OCI-LY7 (cell line): Measurements from ENCODE around the gene KRT23. TPM values are rescaled to one million over a fixed set of nuclear protein-coding genes. Genes with fewer than 3 reads are reported as not detected.
A peak's percentile ranks its signal among the peaks of the same experiment; 100 is the strongest.

Experiments
- BruUV-seq: library from RNA; stranded (reverse); fragments of 400-500 nt; replicated peaks from 2 replicates; lab custom pipeline; 2021; lab: Mats Ljungman, UMichigan
- CTCF ChIA-PET: fragments of 300-600 bp; sonication (Branson Sonifier 250); formaldehyde crosslinking; loops from one replicate; lab custom pipeline; 2022; ENCODE audit warnings: antibody characterized with exemption; ENCODE audit not compliant: unreplicated experiment; lab: Charles Lee
- POLR2A ChIA-PET: fragments of 300-600 bp; sonication (Branson Sonifier 250); formaldehyde crosslinking; loops from one replicate; lab custom pipeline; 2022; ENCODE audit warnings: antibody characterized with exemption; lab: Charles Lee
- DNase-seq: peaks from one replicate; pipeline ENCODE4 v3.0.0-alpha.2; 2015; ENCODE audit warnings: low spot score
- H2AFZ ChIP-seq: fragments of 200-600 bp; sonication (generic), shearing (Covaris generic); 2 replicates; pipeline ENCODE4 v1.6.1; 2014; ENCODE audit warnings: mild to moderate bottlenecking, antibody characterized with exemption, low read length, moderate library complexity
- H3K27ac ChIP-seq: fragments of 200-600 bp; sonication (generic); 2 replicates; pipeline ENCODE4 v1.5.1; 2014; ENCODE audit warnings: mixed run types, low read depth, mild to moderate bottlenecking, moderate library complexity, low read length, inconsistent platforms; ENCODE audit not compliant: poor library complexity, severe bottlenecking
- H3K36me3 ChIP-seq: fragments of 200-600 bp; sonication (generic); 2 replicates; pipeline ENCODE4 v1.6.1; 2014; ENCODE audit warnings: mild to moderate bottlenecking, antibody characterized with exemption, low read length, moderate library complexity, mixed read lengths; ENCODE audit not compliant: insufficient read depth
- H3K4me1 ChIP-seq: fragments of 200-600 bp; sonication (generic); 2 replicates; pipeline ENCODE4 v1.5.1; 2014; ENCODE audit warnings: mild to moderate bottlenecking, low read length; ENCODE audit not compliant: insufficient read depth, poor library complexity, severe bottlenecking
- H3K4me2 ChIP-seq: fragments of 200-600 bp; sonication (generic); 2 replicates; pipeline ENCODE4 v1.6.1; 2014; ENCODE audit warnings: mild to moderate bottlenecking, low read length
- H3K4me3 ChIP-seq: fragments of 200-600 bp; sonication (generic); 2 replicates; pipeline ENCODE4 v1.5.1; 2014; ENCODE audit warnings: mild to moderate bottlenecking, low read depth, low read length; ENCODE audit not compliant: poor library complexity, severe bottlenecking
- H3K79me2 ChIP-seq: fragments of 200-600 bp; sonication (generic); 2 replicates; pipeline ENCODE4 v1.6.1; 2016; ENCODE audit warnings: low read depth, mild to moderate bottlenecking, low read length, moderate library complexity, mixed read lengths; ENCODE audit not compliant: insufficient read depth
- H3K9me2 ChIP-seq: fragments of 200-600 bp; sonication (generic); 2 replicates; pipeline ENCODE4 v1.6.1; 2016; ENCODE audit warnings: mild to moderate bottlenecking, low read length, mixed read lengths; ENCODE audit not compliant: insufficient read depth
- H3K9me3 ChIP-seq: fragments of 200-600 bp; sonication (generic); 2 replicates; pipeline ENCODE4 v1.6.1; 2014; ENCODE audit warnings: mild to moderate bottlenecking, mixed run types, low read length, mixed read lengths
- H4K20me1 ChIP-seq: fragments of 200-600 bp; sonication (generic); 2 replicates; pipeline ENCODE4 v1.6.1; 2014; ENCODE audit warnings: mild to moderate bottlenecking, antibody characterized with exemption, low read length, moderate library complexity, mixed read lengths; ENCODE audit not compliant: insufficient read depth
- CTCF ChIP-seq: fragments of 200-600 bp; sonication (generic); conservative IDR thresholded peaks from 2 replicates; pipeline ENCODE4 v1.5.1; 2014; ENCODE audit warnings: mild to moderate bottlenecking, antibody characterized with exemption, low read length, moderate library complexity, mixed read lengths
- EZH2phosphoT487 ChIP-seq: fragments of 200-600 bp; sonication (generic); IDR thresholded peaks from 2 replicates; pipeline ENCODE4 v1.6.1; 2018; ENCODE audit warnings: low read depth, borderline replicate concordance, mild to moderate bottlenecking, mixed run types, antibody characterized with exemption, low read length, moderate library complexity, mixed read lengths
- intact Hi-C: fragments of 100-400 bp; cut with micrococcal nuclease; formaldehyde crosslinking; loops from one replicate; pipeline ENCODE4 v1.10.0; 2022; ENCODE audit not compliant: unreplicated experiment
- total RNA-seq, 2 experiments: library from RNA; depleted of rRNA in 1 of 2; stranded (reverse); fragments of >200 nt in 1 of 2; shearing (Covaris generic) in 1 of 2; gene quantifications; 2 replicates each; pipeline ENCODE4 v1.2.3, GENCODE V29; 2014 to 2022

Gene KRT23
- total RNA-seq, 2 experiments from 2014 or later, result not detected

DNA sequence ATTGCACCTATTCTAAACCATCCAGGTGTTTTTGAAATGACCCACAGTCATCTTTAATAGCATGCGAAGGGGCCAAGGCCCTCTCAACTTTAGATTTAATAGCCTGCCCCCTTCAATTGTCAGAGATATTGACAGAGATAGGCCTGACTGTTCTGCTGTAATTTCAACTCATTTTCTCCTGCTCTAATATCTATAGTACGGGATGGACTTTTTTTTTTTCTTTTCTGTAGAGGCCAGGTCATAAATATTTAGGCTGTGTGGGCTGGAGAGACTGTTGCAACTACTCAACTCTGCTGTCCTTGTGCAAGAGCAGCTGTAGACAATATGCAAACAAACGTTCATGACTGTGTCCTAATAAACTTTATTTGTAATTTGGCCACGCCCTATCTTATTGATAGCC is 27.7 kb downstream of the KRT23 start:
- intact Hi-C loops, result loop anchor here (2.0 to 5.0 kb wide), 6 partner anchors 107 to 753 kb away; no protein-coding TSS in a partner anchor
- Histone ChIP-seq H3K36me3 (no peaks in the 10 kb centered on the region), H3K9me2 (no peaks in the 10 kb centered on the region), H3K79me2 (no peaks in the 10 kb centered on the region), H3K27ac (no peak overlapping the region), H3K4me3 (no peak overlapping the region), H3K4me1 (no peaks in the 10 kb centered on the region), H4K20me1 (no peaks in the 10 kb centered on the region), H2AFZ (no peak overlapping the region), H3K4me2 (no peak overlapping the region), H3K9me3 (no peaks in the 10 kb centered on the region)
- DNase-seq, result no peak
- CTCF ChIA-PET, result no interaction called here
- POLR2A ChIA-PET, result no interaction called here
- no peak for TF ChIP-seq EZH2phosphoT487
- TF ChIP-seq CTCF, result no peak
- BruUV-seq, result no TSS peak

DNA sequence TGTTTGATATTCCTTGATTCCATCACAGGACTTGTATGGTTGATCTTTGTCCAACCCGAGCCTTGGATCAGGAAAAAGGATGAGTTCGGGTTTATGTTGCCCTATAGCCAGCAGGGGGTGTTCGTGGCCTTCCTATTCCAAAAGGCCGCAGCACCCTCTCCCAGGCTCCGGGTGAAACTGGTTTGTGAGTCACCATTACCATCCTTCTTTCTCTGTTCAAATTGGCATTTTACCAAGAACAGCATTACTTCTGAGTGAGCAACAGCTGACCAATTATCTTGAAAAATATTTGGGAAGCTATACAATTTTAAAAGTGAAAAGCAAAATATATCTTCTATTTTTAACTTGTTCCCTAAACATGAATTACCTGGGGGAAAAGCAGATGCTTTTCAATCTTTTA is 28.1 kb downstream of the KRT23 start:
- Histone ChIP-seq H3K9me3 (no peaks in the 10 kb centered on the region), H2AFZ (no peak overlapping the region), H3K27ac (no peak overlapping the region), H3K4me2 (no peak overlapping the region), H3K4me1 (no peaks in the 10 kb centered on the region), H3K36me3 (no peaks in the 10 kb centered on the region), H3K4me3 (no peak overlapping the region), H3K9me2 (no peaks in the 10 kb centered on the region), H4K20me1 (no peaks in the 10 kb centered on the region), H3K79me2 (no peaks in the 10 kb centered on the region)
- peak; percentile 86 for TF ChIP-seq CTCF
- TF ChIP-seq EZH2phosphoT487, result no peak
- intact Hi-C loops, result loop anchor here (2.0 to 5.0 kb wide), 6 partner anchors 107 to 753 kb away; no protein-coding TSS in a partner anchor
- DNase-seq, result peak; percentile 56
- ChIA-PET POLR2A (no interaction called here), CTCF (no interaction called here)
- no TSS peak for BruUV-seq

DNA sequence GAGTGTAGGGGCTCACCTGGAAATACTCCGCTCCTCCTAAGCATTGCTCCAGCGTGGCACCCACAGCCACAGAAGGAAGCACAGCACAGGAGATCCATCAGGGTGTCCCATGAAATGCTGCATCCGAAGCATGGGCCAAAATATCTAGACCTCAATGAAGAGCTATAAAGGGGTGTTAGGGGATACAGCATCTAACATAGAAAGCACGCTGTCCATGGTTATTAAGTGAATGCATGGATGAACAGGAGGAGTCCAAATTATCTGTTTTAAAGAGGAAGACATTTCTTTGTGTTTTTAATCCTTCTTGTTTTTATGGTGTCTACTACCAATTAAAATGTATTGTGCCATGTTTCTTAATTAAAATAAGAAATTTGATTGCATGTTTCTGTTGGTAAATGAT is 30.8 kb downstream of the KRT23 start:
- no TSS peak for BruUV-seq
- Histone ChIP-seq H3K27ac (no peak overlapping the region), H4K20me1 (no peaks in the 10 kb centered on the region), H2AFZ (no peak overlapping the region), H3K36me3 (no peaks in the 10 kb centered on the region), H3K4me1 (no peaks in the 10 kb centered on the region), H3K9me3 (no peaks in the 10 kb centered on the region), H3K9me2 (no peaks in the 10 kb centered on the region), H3K4me2 (no peak overlapping the region), H3K4me3 (no peak overlapping the region), H3K79me2 (no peaks in the 10 kb centered on the region)
- intact Hi-C loops, result loop anchor here (5.0 kb wide), 4 partner anchors 104 to 756 kb away; no protein-coding TSS in a partner anchor
- no peak for DNase-seq
- ChIA-PET POLR2A (no interaction called here), CTCF (no interaction called here)
- TF ChIP-seq EZH2phosphoT487, result no peak
- TF ChIP-seq CTCF, result no peak
